ENCODE data around the gene ZXDC.
A peak's percentile ranks its signal among the peaks of the same experiment; 100 is the strongest.

ZXDC gene

GRCh38 chr3:126394179-126394976 lies 81.3 kb downstream of the ZXDC start, which contains the start of gene CFAP100:
Gene CFAP100 (plus strand): TSS chr3:126394909. CDS start chr3:126396001, 1,092 bp downstream.
- no peak for DNase-seq (ENCODE audit: low read depth in 2 of 2)

DNA sequence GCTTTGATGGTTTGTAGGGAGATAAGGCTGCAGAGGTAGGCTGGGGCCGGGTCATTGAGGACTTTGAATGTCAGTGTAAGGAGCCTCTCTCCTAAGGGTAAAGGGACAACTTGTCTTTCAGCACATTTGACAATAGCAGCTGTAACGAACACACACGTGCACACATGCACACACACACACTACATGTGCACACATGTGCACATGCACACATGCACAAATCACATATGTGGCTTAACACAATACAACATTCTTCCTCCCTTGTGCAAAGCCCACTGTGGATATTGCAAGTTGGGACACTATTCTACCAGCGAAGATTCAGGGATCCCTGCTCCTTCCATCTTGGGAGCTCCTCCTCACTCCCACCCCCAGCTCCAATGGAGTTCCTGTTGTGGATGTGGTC lies 82.1 kb downstream of the ZXDC start:
- DNase-seq (ENCODE audit: low read depth in 2 of 2): no peak

GRCh38 chr3:126392246-126392645 lies 83.4 kb downstream of the ZXDC start:
- DNase-seq (ENCODE audit: low read depth in 2 of 2): no peak

GRCh38 chr3:126391631-126392030 lies 84.1 kb downstream of the ZXDC start:
- DNase-seq (ENCODE audit: low read depth in 2 of 2): no peak

DNA sequence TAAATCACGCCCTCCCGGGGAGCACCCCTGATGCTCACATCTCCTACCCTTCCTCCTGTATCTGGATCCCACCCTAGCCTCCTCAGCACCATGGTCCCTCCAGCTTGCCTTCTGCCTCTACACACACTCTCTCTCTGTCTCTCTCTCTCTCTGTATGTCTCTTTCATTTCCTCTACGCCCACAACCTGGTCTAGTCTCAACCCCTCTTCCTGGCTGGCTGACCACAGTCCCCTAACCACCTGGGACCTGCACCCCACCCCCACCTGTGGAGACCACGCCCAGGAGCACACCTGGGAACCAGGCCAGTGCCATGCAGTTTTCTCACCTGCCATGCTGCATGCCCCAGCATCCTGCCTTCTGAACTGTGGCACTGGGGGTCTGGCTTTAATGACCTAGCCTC lies 84.9 kb downstream of the ZXDC start:
- no peak for DNase-seq (ENCODE audit: low read depth in 2 of 2)

DNA sequence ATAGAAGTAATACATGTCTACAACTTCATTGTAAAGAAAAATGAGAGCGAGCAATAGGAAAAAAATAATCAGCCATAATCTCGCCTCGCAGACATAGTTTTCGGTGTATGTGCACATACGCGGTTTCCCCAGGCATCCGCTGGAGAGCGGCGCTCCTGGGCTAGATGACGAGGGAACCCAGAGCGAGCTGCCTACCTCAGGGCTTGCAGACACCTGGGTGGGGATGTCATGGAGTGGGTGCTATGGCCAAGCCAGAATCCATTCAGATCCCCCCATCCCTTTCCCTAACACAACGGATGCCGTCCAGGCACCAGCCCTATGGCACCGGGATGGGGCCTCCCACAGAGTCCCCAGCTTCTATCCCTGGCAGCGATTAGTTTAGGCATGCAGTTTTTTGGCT lies 85.5 kb downstream of the ZXDC start:
- no peak for DNase-seq (ENCODE audit: low read depth in 2 of 2)

- DNase-seq (ENCODE audit: low read depth in 2 of 2): no peak
Measured at GRCh38 chr3:126389794-126390146, 85.9 kb downstream of the ZXDC start.

DNA sequence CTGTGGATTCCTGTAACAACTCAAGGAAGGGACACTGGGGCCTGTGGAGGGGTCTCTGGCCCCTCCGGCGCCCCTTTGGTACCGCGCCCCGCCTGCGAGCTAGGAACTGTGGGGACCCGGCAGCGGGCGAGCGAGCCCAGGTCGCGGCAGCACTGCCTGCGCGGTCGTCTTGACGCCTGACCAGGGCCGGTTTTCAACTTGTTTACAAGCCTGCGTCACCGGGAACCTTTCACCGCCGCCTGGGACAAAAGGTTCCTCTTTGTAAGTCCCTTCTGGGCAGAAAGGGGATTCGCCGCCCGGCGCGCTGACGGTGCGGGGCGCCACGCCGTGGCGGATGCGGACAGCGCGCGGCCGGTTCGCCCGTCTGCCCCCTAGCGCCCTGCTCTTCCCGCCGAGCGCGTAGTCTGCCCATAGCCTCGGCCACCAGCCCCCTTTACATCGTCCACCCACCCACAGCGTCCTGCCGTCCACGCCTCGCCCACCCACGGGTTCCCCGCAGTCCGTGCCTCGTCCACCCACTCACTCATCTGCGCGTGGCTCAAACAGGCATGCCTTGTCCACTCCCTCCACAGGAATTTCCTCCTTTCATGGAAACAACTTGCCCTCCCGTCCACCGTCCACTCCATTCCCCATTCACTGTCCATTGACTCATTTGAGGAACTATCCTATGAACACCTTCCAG lies 86.4 kb downstream of the ZXDC start:
- DNase-seq (ENCODE audit: low read depth in 2 of 2): peak; percentile 8 to 37
